GM12878 (cell line): ENCODE data around the gene DDX19B.

Experiments
- CHD2 ChIP-seq: IDR thresholded peaks from 2 replicates; pipeline ENCODE4 v1.6.1; 2011; ENCODE audit warnings: low read depth, low read length, improper control_type of control experiment, borderline replicate concordance
- FOS ChIP-seq: IDR thresholded peaks from 3 replicates; pipeline ENCODE4 v1.6.1; 2011; ENCODE audit warnings: borderline replicate concordance; ENCODE audit not compliant: insufficient read length; ENCODE audit errors: extremely low read depth
- MXI1 ChIP-seq: fragments of 150-350 bp; IDR thresholded peaks from 2 replicates; pipeline ENCODE4 v1.6.1; 2011; ENCODE audit warnings: low read depth, mild to moderate bottlenecking, inconsistent platforms, low read length, improper control_type of control experiment
- NFIC ChIP-seq: IDR thresholded peaks from 2 replicates; pipeline ENCODE4 v1.6.1; 2012; ENCODE audit warnings: low read depth, mild to moderate bottlenecking, inconsistent platforms, low read length, moderate library complexity
- NR2C2 ChIP-seq: IDR thresholded peaks from 2 replicates; pipeline ENCODE4 v1.6.1; 2011; ENCODE audit warnings: borderline replicate concordance, low read depth; ENCODE audit not compliant: control insufficient read depth, insufficient read length
- POLR2A ChIP-seq: IDR thresholded peaks from 2 replicates; pipeline ENCODE4 v1.6.1; 2011; ENCODE audit warnings: low read depth, mild to moderate bottlenecking, low read length
- RAD51 ChIP-seq: fragments of 450-650 bp; IDR thresholded peaks from 2 replicates; pipeline ENCODE4 v1.6.1; 2016; ENCODE audit warnings: moderate library complexity, mild to moderate bottlenecking, inconsistent platforms
- SRF ChIP-seq, 2 experiments: IDR thresholded peaks; 2 replicates each; pipeline ENCODE4 v1.6.1; 2011; ENCODE audit warnings: low read depth in 2 of 2, low read length in 2 of 2, mild to moderate bottlenecking in 1 of 2, moderate library complexity in 1 of 2
- TF ChIP-seq, protein P1 (sequence below): IDR thresholded peaks from 2 replicates; pipeline ENCODE4 v1.6.1; 2011; ENCODE audit warnings: borderline replicate concordance, low read depth, mild to moderate bottlenecking, moderate library complexity, low read length; ENCODE audit not compliant: insufficient read depth, poor library complexity, severe bottlenecking
- TF ChIP-seq, protein P2 (sequence below): fragments of 450-650 bp; conservative IDR thresholded peaks from 2 replicates; pipeline ENCODE4 v1.6.1; 2017; ENCODE audit warnings: mild to moderate bottlenecking, moderate library complexity
- TF ChIP-seq, protein P3 (sequence below): fragments of 450-650 bp; IDR thresholded peaks from 2 replicates; pipeline ENCODE4 v1.6.1; 2017; ENCODE audit warnings: mild to moderate bottlenecking, moderate library complexity
- TF ChIP-seq, protein P4 (sequence below): IDR thresholded peaks from 2 replicates; pipeline ENCODE4 v1.6.1; 2012; ENCODE audit warnings: low read depth, low read length, improper control_type of control experiment
- TF ChIP-seq, protein P5 (sequence below), 3 experiments: IDR thresholded peaks in 2 of 3; conservative IDR thresholded peaks in 1 of 3; 2 replicates each; pipeline ENCODE4 v1.5.1; 2011; ENCODE audit warnings: low read depth in 3 of 3, low read length in 3 of 3, mild to moderate bottlenecking in 3 of 3, control low read depth in 2 of 3, moderate library complexity in 2 of 3, inconsistent platforms in 1 of 3, mixed read lengths in 1 of 3; ENCODE audit not compliant: control insufficient read depth in 2 of 3, insufficient read depth in 1 of 3; ENCODE audit errors: extremely low read depth in 1 of 3
- TF ChIP-seq, protein P6 (sequence below): IDR thresholded peaks from 2 replicates; pipeline ENCODE4 v1.6.1; 2012; ENCODE audit warnings: low read depth, low read length, improper control_type of control experiment

DNA sequence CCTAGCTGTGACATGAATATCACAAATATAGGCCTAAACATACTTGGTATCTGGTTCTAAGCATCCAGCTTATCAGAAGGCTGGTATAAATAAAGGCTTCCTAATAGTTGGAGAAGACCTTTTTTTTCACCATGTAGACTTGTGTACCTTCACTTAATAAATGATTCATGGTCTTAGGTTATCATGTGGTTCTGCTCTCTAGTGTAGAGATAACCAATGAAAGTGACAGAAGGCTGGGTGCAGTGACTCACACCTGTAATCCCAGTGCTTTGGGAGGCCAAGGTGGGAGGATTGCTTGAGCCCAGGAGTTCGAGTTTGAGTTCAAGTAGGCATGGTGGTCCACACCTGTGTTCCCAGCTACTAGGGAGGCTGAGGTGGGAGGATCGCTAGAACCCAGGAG, 50.8 kb downstream of the DDX19B start:
- TF ChIP-seq, protein P1, sequence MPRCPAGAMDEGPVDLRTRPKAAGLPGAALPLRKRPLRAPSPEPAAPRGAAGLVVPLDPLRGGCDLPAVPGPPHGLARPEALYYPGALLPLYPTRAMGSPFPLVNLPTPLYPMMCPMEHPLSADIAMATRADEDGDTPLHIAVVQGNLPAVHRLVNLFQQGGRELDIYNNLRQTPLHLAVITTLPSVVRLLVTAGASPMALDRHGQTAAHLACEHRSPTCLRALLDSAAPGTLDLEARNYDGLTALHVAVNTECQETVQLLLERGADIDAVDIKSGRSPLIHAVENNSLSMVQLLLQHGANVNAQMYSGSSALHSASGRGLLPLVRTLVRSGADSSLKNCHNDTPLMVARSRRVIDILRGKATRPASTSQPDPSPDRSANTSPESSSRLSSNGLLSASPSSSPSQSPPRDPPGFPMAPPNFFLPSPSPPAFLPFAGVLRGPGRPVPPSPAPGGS: no peak
- TF ChIP-seq, protein P2, sequence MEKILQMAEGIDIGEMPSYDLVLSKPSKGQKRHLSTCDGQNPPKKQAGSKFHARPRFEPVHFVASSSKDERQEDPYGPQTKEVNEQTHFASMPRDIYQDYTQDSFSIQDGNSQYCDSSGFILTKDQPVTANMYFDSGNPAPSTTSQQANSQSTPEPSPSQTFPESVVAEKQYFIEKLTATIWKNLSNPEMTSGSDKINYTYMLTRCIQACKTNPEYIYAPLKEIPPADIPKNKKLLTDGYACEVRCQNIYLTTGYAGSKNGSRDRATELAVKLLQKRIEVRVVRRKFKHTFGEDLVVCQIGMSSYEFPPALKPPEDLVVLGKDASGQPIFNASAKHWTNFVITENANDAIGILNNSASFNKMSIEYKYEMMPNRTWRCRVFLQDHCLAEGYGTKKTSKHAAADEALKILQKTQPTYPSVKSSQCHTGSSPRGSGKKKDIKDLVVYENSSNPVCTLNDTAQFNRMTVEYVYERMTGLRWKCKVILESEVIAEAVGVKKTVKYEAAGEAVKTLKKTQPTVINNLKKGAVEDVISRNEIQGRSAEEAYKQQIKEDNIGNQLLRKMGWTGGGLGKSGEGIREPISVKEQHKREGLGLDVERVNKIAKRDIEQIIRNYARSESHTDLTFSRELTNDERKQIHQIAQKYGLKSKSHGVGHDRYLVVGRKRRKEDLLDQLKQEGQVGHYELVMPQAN: no peak
- TF ChIP-seq NR2C2: no peak
- TF ChIP-seq, protein P3, sequence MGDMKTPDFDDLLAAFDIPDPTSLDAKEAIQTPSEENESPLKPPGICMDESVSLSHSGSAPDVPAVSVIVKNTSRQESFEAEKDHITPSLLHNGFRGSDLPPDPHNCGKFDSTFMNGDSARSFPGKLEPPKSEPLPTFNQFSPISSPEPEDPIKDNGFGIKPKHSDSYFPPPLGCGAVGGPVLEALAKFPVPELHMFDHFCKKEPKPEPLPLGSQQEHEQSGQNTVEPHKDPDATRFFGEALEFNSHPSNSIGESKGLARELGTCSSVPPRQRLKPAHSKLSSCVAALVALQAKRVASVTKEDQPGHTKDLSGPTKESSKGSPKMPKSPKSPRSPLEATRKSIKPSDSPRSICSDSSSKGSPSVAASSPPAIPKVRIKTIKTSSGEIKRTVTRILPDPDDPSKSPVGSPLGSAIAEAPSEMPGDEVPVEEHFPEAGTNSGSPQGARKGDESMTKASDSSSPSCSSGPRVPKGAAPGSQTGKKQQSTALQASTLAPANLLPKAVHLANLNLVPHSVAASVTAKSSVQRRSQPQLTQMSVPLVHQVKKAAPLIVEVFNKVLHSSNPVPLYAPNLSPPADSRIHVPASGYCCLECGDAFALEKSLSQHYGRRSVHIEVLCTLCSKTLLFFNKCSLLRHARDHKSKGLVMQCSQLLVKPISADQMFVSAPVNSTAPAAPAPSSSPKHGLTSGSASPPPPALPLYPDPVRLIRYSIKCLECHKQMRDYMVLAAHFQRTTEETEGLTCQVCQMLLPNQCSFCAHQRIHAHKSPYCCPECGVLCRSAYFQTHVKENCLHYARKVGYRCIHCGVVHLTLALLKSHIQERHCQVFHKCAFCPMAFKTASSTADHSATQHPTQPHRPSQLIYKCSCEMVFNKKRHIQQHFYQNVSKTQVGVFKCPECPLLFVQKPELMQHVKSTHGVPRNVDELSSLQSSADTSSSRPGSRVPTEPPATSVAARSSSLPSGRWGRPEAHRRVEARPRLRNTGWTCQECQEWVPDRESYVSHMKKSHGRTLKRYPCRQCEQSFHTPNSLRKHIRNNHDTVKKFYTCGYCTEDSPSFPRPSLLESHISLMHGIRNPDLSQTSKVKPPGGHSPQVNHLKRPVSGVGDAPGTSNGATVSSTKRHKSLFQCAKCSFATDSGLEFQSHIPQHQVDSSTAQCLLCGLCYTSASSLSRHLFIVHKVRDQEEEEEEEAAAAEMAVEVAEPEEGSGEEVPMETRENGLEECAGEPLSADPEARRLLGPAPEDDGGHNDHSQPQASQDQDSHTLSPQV: no peak
- TF ChIP-seq, protein P4, sequence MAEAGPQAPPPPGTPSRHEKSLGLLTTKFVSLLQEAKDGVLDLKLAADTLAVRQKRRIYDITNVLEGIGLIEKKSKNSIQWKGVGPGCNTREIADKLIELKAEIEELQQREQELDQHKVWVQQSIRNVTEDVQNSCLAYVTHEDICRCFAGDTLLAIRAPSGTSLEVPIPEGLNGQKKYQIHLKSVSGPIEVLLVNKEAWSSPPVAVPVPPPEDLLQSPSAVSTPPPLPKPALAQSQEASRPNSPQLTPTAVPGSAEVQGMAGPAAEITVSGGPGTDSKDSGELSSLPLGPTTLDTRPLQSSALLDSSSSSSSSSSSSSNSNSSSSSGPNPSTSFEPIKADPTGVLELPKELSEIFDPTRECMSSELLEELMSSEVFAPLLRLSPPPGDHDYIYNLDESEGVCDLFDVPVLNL: no peak
- TF ChIP-seq POLR2A: no peak
- no peak for TF ChIP-seq RAD51
- TF ChIP-seq, protein P5, sequence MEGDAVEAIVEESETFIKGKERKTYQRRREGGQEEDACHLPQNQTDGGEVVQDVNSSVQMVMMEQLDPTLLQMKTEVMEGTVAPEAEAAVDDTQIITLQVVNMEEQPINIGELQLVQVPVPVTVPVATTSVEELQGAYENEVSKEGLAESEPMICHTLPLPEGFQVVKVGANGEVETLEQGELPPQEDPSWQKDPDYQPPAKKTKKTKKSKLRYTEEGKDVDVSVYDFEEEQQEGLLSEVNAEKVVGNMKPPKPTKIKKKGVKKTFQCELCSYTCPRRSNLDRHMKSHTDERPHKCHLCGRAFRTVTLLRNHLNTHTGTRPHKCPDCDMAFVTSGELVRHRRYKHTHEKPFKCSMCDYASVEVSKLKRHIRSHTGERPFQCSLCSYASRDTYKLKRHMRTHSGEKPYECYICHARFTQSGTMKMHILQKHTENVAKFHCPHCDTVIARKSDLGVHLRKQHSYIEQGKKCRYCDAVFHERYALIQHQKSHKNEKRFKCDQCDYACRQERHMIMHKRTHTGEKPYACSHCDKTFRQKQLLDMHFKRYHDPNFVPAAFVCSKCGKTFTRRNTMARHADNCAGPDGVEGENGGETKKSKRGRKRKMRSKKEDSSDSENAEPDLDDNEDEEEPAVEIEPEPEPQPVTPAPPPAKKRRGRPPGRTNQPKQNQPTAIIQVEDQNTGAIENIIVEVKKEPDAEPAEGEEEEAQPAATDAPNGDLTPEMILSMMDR (IDR thresholded peaks at IDR 0.05 in 2 of 3, conservative IDR thresholded peaks at IDR 0.05 in 1 of 3; ENCODE audit: control insufficient read depth in 2 of 3, extremely low read depth in 1 of 3, insufficient read depth in 1 of 3, low read depth in 3 of 3, low read length in 3 of 3): no peak
- no peak for TF ChIP-seq CHD2
- TF ChIP-seq FOS: no peak
- TF ChIP-seq MXI1: no peak
- no peak for TF ChIP-seq SRF (IDR thresholded peaks at IDR 0.05; ENCODE audit: low read depth in 2 of 2, low read length in 2 of 2)
- TF ChIP-seq NFIC: no peak
- TF ChIP-seq, protein P6, sequence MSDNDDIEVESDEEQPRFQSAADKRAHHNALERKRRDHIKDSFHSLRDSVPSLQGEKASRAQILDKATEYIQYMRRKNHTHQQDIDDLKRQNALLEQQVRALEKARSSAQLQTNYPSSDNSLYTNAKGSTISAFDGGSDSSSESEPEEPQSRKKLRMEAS: no peak
